Endothelial cell of umbilical vein (primary cell): ENCODE data around the gene BCL2L13. TPM values are rescaled to one million over a fixed set of nuclear protein-coding genes. Genes with fewer than 3 reads are reported as not detected.

Experiments
- BruUV-seq: library from RNA; stranded (reverse); fragments of 400-500 nt; replicated peaks from 2 replicates; lab custom pipeline; 2021; lab: Mats Ljungman, UMichigan
- CTCF ChIA-PET: fragments of 300-600, 350-600 bp; sonication (Branson Sonifier 250); formaldehyde crosslinking; loops from one replicate; lab custom pipeline; 2021; ENCODE audit warnings: antibody characterized with exemption, inconsistent platforms; lab: Charles Lee
- POLR2A ChIA-PET: fragments of 300-600, 350-600 bp; sonication (Branson Sonifier 250); formaldehyde crosslinking; loops from one replicate; lab custom pipeline; 2021; ENCODE audit warnings: antibody characterized with exemption, inconsistent platforms; lab: Charles Lee
- DNase-seq: peaks from one replicate; pipeline ENCODE4 v3.0.0-alpha.2; 2011; ENCODE audit warnings: low read depth, low spot score
- FAIRE-seq: peaks from 2 replicates; lab custom pipeline; 2011; peaks lifted over from hg19 to GRCh38; lab: Jason Lieb, UNC
- H2AFZ ChIP-seq: 2 replicates; pipeline ENCODE4 v1.6.0; 2012; ENCODE audit warnings: low read depth, low read length, control low read depth, inconsistent platforms
- H3K27ac ChIP-seq: 2 replicates; pipeline ENCODE4 v1.5.1; 2011; ENCODE audit warnings: low read depth, mild to moderate bottlenecking, control low read depth, low read length, moderate library complexity; ENCODE audit not compliant: insufficient read depth
- H3K27me3 ChIP-seq, 2 experiments: 2 replicates each; pipeline versions ENCODE4 v1.6.0 to v1.6.1; 2011; ENCODE audit warnings: low read length in 2 of 2, mixed read lengths in 1 of 2; ENCODE audit not compliant: control insufficient read depth in 2 of 2, insufficient read depth in 2 of 2
- H3K36me3 ChIP-seq, 2 experiments: 2 replicates in 1 of 2; 3 replicates in 1 of 2; pipeline ENCODE4 v1.5.1; 2011; ENCODE audit warnings: low read length in 2 of 2, mild to moderate bottlenecking in 1 of 2, moderate library complexity in 1 of 2; ENCODE audit not compliant: control insufficient read depth in 2 of 2, insufficient read depth in 2 of 2; ENCODE audit errors: extremely low read depth in 1 of 2
- H3K4me1 ChIP-seq: 3 replicates; pipeline ENCODE4 v1.5.1; 2011; ENCODE audit warnings: mild to moderate bottlenecking, low read length; ENCODE audit not compliant: control insufficient read depth, insufficient read depth; ENCODE audit errors: extremely low read depth
- H3K4me2 ChIP-seq: 2 replicates; pipeline ENCODE4 v1.6.1; 2011; ENCODE audit warnings: low read length, control low read depth, mixed read lengths; ENCODE audit not compliant: insufficient read depth
- H3K4me3 ChIP-seq, 3 experiments: fragments of 200-600 bp in 1 of 3; sonication (generic), shearing (Covaris generic) in 1 of 3; replicated peaks in 1 of 3; 2 replicates each; pipeline ENCODE4 v1.5.1; 2011 to 2016; ENCODE audit warnings: control low read depth in 3 of 3, low read length in 3 of 3, mild to moderate bottlenecking in 2 of 3, inconsistent platforms in 1 of 3, low read depth in 1 of 3, moderate library complexity in 1 of 3; ENCODE audit not compliant: insufficient read depth in 1 of 3
- H3K79me2 ChIP-seq: 2 replicates; pipeline ENCODE4 v1.6.0; 2012; ENCODE audit warnings: low read length, inconsistent platforms; ENCODE audit not compliant: control insufficient read depth, insufficient read depth
- H3K9ac ChIP-seq: replicated peaks from 2 replicates; pipeline ENCODE3; 2011; ENCODE audit warnings: low read length, control low read depth; ENCODE audit not compliant: insufficient read depth; ENCODE audit errors: extremely low read depth
- H3K9me1 ChIP-seq: replicated peaks from 3 replicates; pipeline ENCODE4 v1.6.0; 2011; ENCODE audit warnings: mild to moderate bottlenecking, low read length; ENCODE audit not compliant: control insufficient read depth, insufficient read depth; ENCODE audit errors: extremely low read depth
- H3K9me3 ChIP-seq: replicated peaks from 2 replicates; pipeline ENCODE4 v1.5.1; 2012; ENCODE audit warnings: low read length, inconsistent platforms; ENCODE audit not compliant: control insufficient read depth, insufficient read depth
- H4K20me1 ChIP-seq: replicated peaks from 2 replicates; pipeline ENCODE3; 2011; ENCODE audit warnings: mild to moderate bottlenecking, low read length; ENCODE audit not compliant: control insufficient read depth, insufficient read depth; ENCODE audit errors: extremely low read depth
- CTCF ChIP-seq, 2 donors: IDR thresholded peaks; 1 replicate in 1 of 2; 2 replicates in 1 of 2; pipeline ENCODE4 v1.5.1; 2011; ENCODE audit warnings: low read length in 2 of 2, mild to moderate bottlenecking in 2 of 2, moderate library complexity in 2 of 2, control low read depth in 1 of 2, inconsistent platforms in 1 of 2, low read depth in 1 of 2; ENCODE audit not compliant: insufficient read depth in 1 of 2; ENCODE audit errors: extremely low read depth in 1 of 2
- EZH2 ChIP-seq: IDR thresholded peaks from 2 replicates; pipeline ENCODE4 v1.6.1; 2012; ENCODE audit warnings: borderline replicate concordance, low read depth, mild to moderate bottlenecking, moderate library complexity, low read length, inconsistent platforms; ENCODE audit not compliant: severe bottlenecking
- FOS ChIP-seq: IDR thresholded peaks from 2 replicates; pipeline ENCODE4 v1.6.1; 2011; ENCODE audit warnings: mild to moderate bottlenecking, low read length, moderate library complexity, borderline replicate concordance; ENCODE audit not compliant: insufficient read depth
- GATA2 ChIP-seq: IDR thresholded peaks from 2 replicates; pipeline ENCODE4 v1.7.0; 2011; ENCODE audit warnings: low read depth, mild to moderate bottlenecking, moderate library complexity, mixed read lengths, low read length; ENCODE audit not compliant: insufficient read length, insufficient read depth
- JUN ChIP-seq: IDR thresholded peaks from 2 replicates; pipeline ENCODE4 v1.6.1; 2011; ENCODE audit warnings: borderline replicate concordance, low read depth; ENCODE audit not compliant: insufficient read length, insufficient read depth
- MAX ChIP-seq: IDR thresholded peaks from 2 replicates; pipeline ENCODE4 v1.6.1; 2011; ENCODE audit not compliant: insufficient read depth, insufficient read length
- MYC ChIP-seq: IDR thresholded peaks from one replicate; pipeline ENCODE4 v1.6.1; 2011; ENCODE audit warnings: mild to moderate bottlenecking, low read depth, low read length
- POLR2A ChIP-seq: IDR thresholded peaks from 2 replicates; pipeline ENCODE4 v1.6.1; 2012; ENCODE audit warnings: low read depth, mild to moderate bottlenecking, control low read depth, low read length
- POLR2AphosphoS5 ChIP-seq: IDR thresholded peaks from 2 replicates; pipeline ENCODE4 v1.6.1; 2012; ENCODE audit warnings: low read depth, mild to moderate bottlenecking, control low read depth, low read length, moderate library complexity; ENCODE audit not compliant: insufficient read depth
- dilution Hi-C: fragments of 300-500 bp; cut with MboI; formaldehyde crosslinking; loops from one replicate; pipeline ENCODE4 v1.15.0; 2019; ENCODE audit warnings: low sequenced_read_pairs; ENCODE audit not compliant: extremely low pct_ligation_motif_present
- intact Hi-C: fragments of 100-400 bp; cut with micrococcal nuclease; formaldehyde crosslinking; loops from one replicate; pipeline ENCODE4 v1.10.0; 2022
- polyA plus RNA-seq, 4 experiments: library from polyadenylated mRNA; depleted of rRNA in 3 of 4; stranded (reverse) in 3 of 4; unstranded in 1 of 4; fragments of >200 nt; gene quantifications; 2 replicates each; pipeline versions ENCODE4 v1.2.1 to v1.2.3, GENCODE V29; 2011 to 2012; ENCODE audit warnings: missing spikeins in 1 of 4
- total RNA-seq: library from RNA; stranded (reverse); gene quantifications from 2 replicates; pipeline ENCODE4 v1.2.3, GENCODE V29; 2021

BCL2L13 gene
- total and polyA plus RNA-seq, 2 donors (not counting 3 experiments of a cell fraction or from before 2014, with no cell fraction given): 28.1 to 36.2 TPM

GRCh38 chr22:17607891-17608521, 30.6 kb upstream of the BCL2L13 start:
- Histone ChIP-seq H3K9me1 (no peaks in the 10 kb centered on the region), H3K27ac (no peak overlapping the region), H3K9me3 (no peaks in the 10 kb centered on the region), H3K9ac (no peak overlapping the region), H2AFZ (no peak overlapping the region), H3K4me3 (no peak overlapping the region), H3K36me3 (peaks cover 9 to 25% of the 10 kb centered on the region in 2 experiments), H4K20me1 (peaks cover 2% of the 10 kb centered on the region), H3K79me2 (peaks cover 11% of the 10 kb centered on the region), H3K27me3 (no peaks in the 10 kb centered on the region), H3K4me2 (no peak overlapping the region), H3K4me1 (no peaks in the 10 kb centered on the region)
- CTCF ChIA-PET: no interaction called here
- TF ChIP-seq MAX (no peak), EZH2 (no peak)
- no TSS peak for BruUV-seq
- DNase-seq (no peak), FAIRE-seq (no peak)
- intact Hi-C loops (loop anchor here (2.0 kb wide), 1 partner anchor 37 kb away; no protein-coding TSS in a partner anchor), dilution Hi-C loops (no loop called here)
- POLR2A ChIA-PET: no interaction called here

GRCh38 chr22:17612057-17612456, 26.5 kb upstream of the BCL2L13 start:
- no peaks in the 10 kb centered on the region for H3K4me1 ChIP-seq
- H3K9ac ChIP-seq: no peak overlapping the region
- no peaks in the 10 kb centered on the region for H3K27me3 ChIP-seq
- H3K4me2 ChIP-seq: no peak overlapping the region
- H3K27ac ChIP-seq: no peak overlapping the region
- no peak overlapping the region for H3K4me3 ChIP-seq
- intact Hi-C loops (no loop called here), dilution Hi-C loops (no loop called here)
- TF ChIP-seq MYC: no peak
- TF ChIP-seq EZH2: no peak
- TF ChIP-seq JUN: no peak
- TF ChIP-seq POLR2AphosphoS5: no peak
- TF ChIP-seq CTCF (IDR thresholded peaks at IDR 0.05; ENCODE audit: extremely low read depth in 1 of 2, insufficient read depth in 1 of 2, low read depth in 1 of 2, low read length in 2 of 2): no peak
- no peak for TF ChIP-seq POLR2A
- TF ChIP-seq GATA2: no peak
- TF ChIP-seq FOS: no peak
- POLR2A ChIA-PET: no interaction called here
- H3K9me3 ChIP-seq: no peaks in the 10 kb centered on the region
- CTCF ChIA-PET: no interaction called here
- no TSS peak for BruUV-seq
- DNase-seq: no peak
- no peak for FAIRE-seq
- H3K9me1 ChIP-seq: no peaks in the 10 kb centered on the region
- H2AFZ ChIP-seq: no peak overlapping the region
- peaks cover 9 to 25% of the 10 kb centered on the region in 2 experiments for H3K36me3 ChIP-seq
- peaks cover 2% of the 10 kb centered on the region for H4K20me1 ChIP-seq
- H3K79me2 ChIP-seq: peaks cover 9% of the 10 kb centered on the region
